Neural cell (in vitro differentiated cells): ENCODE data around the gene MAMLD1. TPM values are rescaled to one million over a fixed set of nuclear protein-coding genes. Genes with fewer than 3 reads are reported as not detected.

ENCODE experiments used
- H2AFZ ChIP-seq: fragments of 200-600, 300-800 bp; sonication (generic), shearing (Covaris generic); 2 replicates; pipeline ENCODE4 v1.6.0; 2014; ENCODE audit warnings: low read depth, mild to moderate bottlenecking, antibody characterized with exemption, low read length, moderate library complexity
- H3F3A ChIP-seq: fragments of 200-600 bp; shearing (Covaris generic); 2 replicates; pipeline ENCODE4 v1.6.1; 2016; ENCODE audit warnings: mild to moderate bottlenecking, moderate library complexity, mixed read lengths, antibody characterized with exemption, low read length; ENCODE audit not compliant: insufficient read depth, poor library complexity, severe bottlenecking
- H3K27ac ChIP-seq: fragments of 200-600, 300-800 bp; sonication (generic), shearing (Covaris generic); 2 replicates; pipeline ENCODE4 v1.5.1; 2014; ENCODE audit warnings: mild to moderate bottlenecking, low read length, moderate library complexity
- H3K27me3 ChIP-seq: fragments of 300-800, 200-600 bp; sonication (generic), shearing (Covaris generic); 2 replicates; pipeline ENCODE4 v1.6.0; 2014; ENCODE audit warnings: mild to moderate bottlenecking, low read depth, low read length, moderate library complexity; ENCODE audit not compliant: insufficient read depth
- H3K36me3 ChIP-seq: fragments of 300-800, 200-600 bp; sonication (generic), shearing (Covaris generic); 2 replicates; pipeline ENCODE4 v1.5.1; 2014; ENCODE audit warnings: mild to moderate bottlenecking, antibody characterized with exemption, low read length, moderate library complexity; ENCODE audit not compliant: insufficient read depth
- H3K4me2 ChIP-seq: fragments of 300-800, 200-600 bp; sonication (generic), shearing (Covaris generic); 2 replicates; pipeline ENCODE4 v1.6.0; 2014; ENCODE audit warnings: mild to moderate bottlenecking, low read length
- H3K4me3 ChIP-seq: fragments of 300-800, 200-600 bp; sonication (generic), shearing (Covaris generic); 2 replicates; pipeline ENCODE4 v1.5.1; 2014; ENCODE audit warnings: mild to moderate bottlenecking, low read length, moderate library complexity
- H3K79me2 ChIP-seq: fragments of 200-600 bp; shearing (Covaris generic); replicated peaks from 2 replicates; pipeline ENCODE4 v1.6.0; 2014; ENCODE audit warnings: mild to moderate bottlenecking, low read length, moderate library complexity; ENCODE audit not compliant: insufficient read depth
- H3K9ac ChIP-seq: fragments of 300-800, 200-600 bp; sonication (generic), shearing (Covaris generic); 2 replicates; pipeline ENCODE4 v1.6.1; 2016; ENCODE audit warnings: mild to moderate bottlenecking, low read length, mixed read lengths
- H3K9me2 ChIP-seq: fragments of 200-600 bp; shearing (Covaris generic); 2 replicates; pipeline ENCODE4 v1.6.1; 2016; ENCODE audit warnings: mild to moderate bottlenecking, low read length, mixed read lengths; ENCODE audit not compliant: insufficient read depth
- H3K9me3 ChIP-seq: fragments of 200-600, 300-800 bp; sonication (generic), shearing (Covaris generic); 2 replicates; pipeline ENCODE4 v1.6.1; 2016; ENCODE audit warnings: mild to moderate bottlenecking, mixed run types, low read length, moderate library complexity, mixed read lengths
- H4K20me1 ChIP-seq: fragments of 200-600 bp; shearing (Covaris generic); 2 replicates; pipeline ENCODE4 v1.6.1; 2016; ENCODE audit warnings: mild to moderate bottlenecking, mixed run types; ENCODE audit not compliant: insufficient read depth
- EP300 ChIP-seq: fragments of 450-650 bp; conservative IDR thresholded peaks from 2 replicates; pipeline ENCODE4 v1.6.1; 2014; ENCODE audit warnings: antibody characterized with exemption, mild to moderate bottlenecking, moderate library complexity; ENCODE audit not compliant: poor library complexity, severe bottlenecking
- EZH2 ChIP-seq: fragments of 200-600, 300-800 bp; shearing (Covaris generic), sonication (generic); IDR thresholded peaks from 2 replicates; pipeline ENCODE4 v1.6.1; 2014; ENCODE audit warnings: antibody characterized with exemption, low read length, borderline replicate concordance, mild to moderate bottlenecking; ENCODE audit not compliant: insufficient read depth, poor library complexity, severe bottlenecking
- MXI1 ChIP-seq: fragments of 450-650 bp; conservative IDR thresholded peaks from 2 replicates; pipeline ENCODE4 v1.6.1; 2014; ENCODE audit warnings: antibody characterized with exemption, mild to moderate bottlenecking; ENCODE audit not compliant: poor library complexity, severe bottlenecking
- POLR2AphosphoS5 ChIP-seq: IDR thresholded peaks from 2 replicates; pipeline ENCODE4 v1.6.1; 2012
- RAD21 ChIP-seq: fragments of 450-650 bp; conservative IDR thresholded peaks from 2 replicates; pipeline ENCODE4 v1.6.1; 2014; ENCODE audit warnings: antibody characterized with exemption, mild to moderate bottlenecking, moderate library complexity
- SMC3 ChIP-seq: fragments of 450-650 bp; conservative IDR thresholded peaks from 2 replicates; pipeline ENCODE4 v1.6.1; 2014; ENCODE audit warnings: antibody characterized with exemption, mild to moderate bottlenecking, moderate library complexity; ENCODE audit not compliant: poor library complexity
- TAF1 ChIP-seq: IDR thresholded peaks from 2 replicates; pipeline ENCODE4 v1.6.1; 2012; ENCODE audit warnings: low read depth
- polyA plus RNA-seq: library from polyadenylated mRNA; depleted of rRNA; stranded (reverse); fragments of >200 nt; gene quantifications from 2 replicates; pipeline ENCODE4 v1.2.3, GENCODE V29; 2014
- TF ChIP-seq, protein P1 (sequence below): IDR thresholded peaks from 2 replicates; pipeline ENCODE4 v1.6.1; 2012; ENCODE audit warnings: borderline replicate concordance
- TF ChIP-seq, protein P2 (sequence below): fragments of 450-650 bp; IDR thresholded peaks from 2 replicates; pipeline ENCODE4 v1.5.1; 2014; ENCODE audit warnings: antibody characterized with exemption, mild to moderate bottlenecking, moderate library complexity; ENCODE audit not compliant: poor library complexity, severe bottlenecking

The MAMLD1 gene
- polyA plus RNA-seq, 1 donor from 2014 or later: 1.4 TPM

DNA sequence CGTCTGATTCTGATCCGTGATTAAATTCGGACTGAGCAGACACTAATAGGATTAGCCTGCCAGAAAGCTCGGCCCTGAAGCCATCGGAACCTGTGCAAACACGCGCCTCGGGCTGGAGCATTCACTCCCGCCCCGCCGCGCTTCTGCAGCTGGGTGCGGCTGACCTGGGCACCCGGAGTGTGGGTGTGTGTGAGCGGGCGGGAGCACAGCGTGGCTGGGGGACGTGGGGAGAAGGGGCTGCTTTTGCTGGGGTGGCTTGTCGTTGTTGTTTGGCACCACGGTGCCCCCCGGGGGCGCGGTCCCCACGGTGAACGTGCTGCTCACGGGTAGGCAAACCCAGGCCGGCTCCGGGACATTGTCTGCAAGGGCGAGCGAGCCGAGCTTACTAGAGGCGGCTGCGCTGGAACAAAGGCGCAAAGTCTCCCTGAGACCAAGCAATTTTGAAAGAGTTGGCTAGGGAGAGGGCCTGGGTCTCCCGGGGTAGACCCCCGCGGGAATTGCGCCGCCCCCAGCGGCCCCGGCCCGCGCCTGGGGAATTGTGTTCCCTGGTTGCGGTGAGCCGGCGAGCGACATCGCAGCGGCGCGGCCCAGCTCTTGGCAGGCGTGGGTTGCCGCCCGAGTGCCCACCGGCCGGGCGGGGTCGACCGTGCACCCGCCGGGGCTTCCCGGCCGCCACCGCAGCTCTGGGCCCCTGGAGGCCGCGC lies 1.4 kb downstream of the MAMLD1 start:
- TF ChIP-seq MXI1 (no peak), RAD21 (no peak), POLR2AphosphoS5 (no peak), EZH2 (no peak), SMC3 (no peak), TAF1 (no peak), EP300 (no peak)
- TF ChIP-seq, protein P1, sequence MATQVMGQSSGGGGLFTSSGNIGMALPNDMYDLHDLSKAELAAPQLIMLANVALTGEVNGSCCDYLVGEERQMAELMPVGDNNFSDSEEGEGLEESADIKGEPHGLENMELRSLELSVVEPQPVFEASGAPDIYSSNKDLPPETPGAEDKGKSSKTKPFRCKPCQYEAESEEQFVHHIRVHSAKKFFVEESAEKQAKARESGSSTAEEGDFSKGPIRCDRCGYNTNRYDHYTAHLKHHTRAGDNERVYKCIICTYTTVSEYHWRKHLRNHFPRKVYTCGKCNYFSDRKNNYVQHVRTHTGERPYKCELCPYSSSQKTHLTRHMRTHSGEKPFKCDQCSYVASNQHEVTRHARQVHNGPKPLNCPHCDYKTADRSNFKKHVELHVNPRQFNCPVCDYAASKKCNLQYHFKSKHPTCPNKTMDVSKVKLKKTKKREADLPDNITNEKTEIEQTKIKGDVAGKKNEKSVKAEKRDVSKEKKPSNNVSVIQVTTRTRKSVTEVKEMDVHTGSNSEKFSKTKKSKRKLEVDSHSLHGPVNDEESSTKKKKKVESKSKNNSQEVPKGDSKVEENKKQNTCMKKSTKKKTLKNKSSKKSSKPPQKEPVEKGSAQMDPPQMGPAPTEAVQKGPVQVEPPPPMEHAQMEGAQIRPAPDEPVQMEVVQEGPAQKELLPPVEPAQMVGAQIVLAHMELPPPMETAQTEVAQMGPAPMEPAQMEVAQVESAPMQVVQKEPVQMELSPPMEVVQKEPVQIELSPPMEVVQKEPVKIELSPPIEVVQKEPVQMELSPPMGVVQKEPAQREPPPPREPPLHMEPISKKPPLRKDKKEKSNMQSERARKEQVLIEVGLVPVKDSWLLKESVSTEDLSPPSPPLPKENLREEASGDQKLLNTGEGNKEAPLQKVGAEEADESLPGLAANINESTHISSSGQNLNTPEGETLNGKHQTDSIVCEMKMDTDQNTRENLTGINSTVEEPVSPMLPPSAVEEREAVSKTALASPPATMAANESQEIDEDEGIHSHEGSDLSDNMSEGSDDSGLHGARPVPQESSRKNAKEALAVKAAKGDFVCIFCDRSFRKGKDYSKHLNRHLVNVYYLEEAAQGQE: no peak
- TF ChIP-seq, protein P2, sequence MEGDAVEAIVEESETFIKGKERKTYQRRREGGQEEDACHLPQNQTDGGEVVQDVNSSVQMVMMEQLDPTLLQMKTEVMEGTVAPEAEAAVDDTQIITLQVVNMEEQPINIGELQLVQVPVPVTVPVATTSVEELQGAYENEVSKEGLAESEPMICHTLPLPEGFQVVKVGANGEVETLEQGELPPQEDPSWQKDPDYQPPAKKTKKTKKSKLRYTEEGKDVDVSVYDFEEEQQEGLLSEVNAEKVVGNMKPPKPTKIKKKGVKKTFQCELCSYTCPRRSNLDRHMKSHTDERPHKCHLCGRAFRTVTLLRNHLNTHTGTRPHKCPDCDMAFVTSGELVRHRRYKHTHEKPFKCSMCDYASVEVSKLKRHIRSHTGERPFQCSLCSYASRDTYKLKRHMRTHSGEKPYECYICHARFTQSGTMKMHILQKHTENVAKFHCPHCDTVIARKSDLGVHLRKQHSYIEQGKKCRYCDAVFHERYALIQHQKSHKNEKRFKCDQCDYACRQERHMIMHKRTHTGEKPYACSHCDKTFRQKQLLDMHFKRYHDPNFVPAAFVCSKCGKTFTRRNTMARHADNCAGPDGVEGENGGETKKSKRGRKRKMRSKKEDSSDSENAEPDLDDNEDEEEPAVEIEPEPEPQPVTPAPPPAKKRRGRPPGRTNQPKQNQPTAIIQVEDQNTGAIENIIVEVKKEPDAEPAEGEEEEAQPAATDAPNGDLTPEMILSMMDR: no peak
- peak overlapping the region; percentile 74 for H3K4me3 ChIP-seq
- H2AFZ ChIP-seq: no peak overlapping the region
- no peaks in the 10 kb centered on the region for H3F3A ChIP-seq
- H3K9ac ChIP-seq: peak overlapping the region; percentile 56
- no peaks in the 10 kb centered on the region for H3K9me3 ChIP-seq
- H3K27me3 ChIP-seq: peaks cover 36% of the 10 kb centered on the region
- no peak overlapping the region for H3K27ac ChIP-seq
- no peaks in the 10 kb centered on the region for H3K36me3 ChIP-seq
- no peak overlapping the region for H3K4me2 ChIP-seq
- H3K9me2 ChIP-seq: no peaks in the 10 kb centered on the region
- H4K20me1 ChIP-seq: no peaks in the 10 kb centered on the region
- no peaks in the 10 kb centered on the region for H3K79me2 ChIP-seq

DNA sequence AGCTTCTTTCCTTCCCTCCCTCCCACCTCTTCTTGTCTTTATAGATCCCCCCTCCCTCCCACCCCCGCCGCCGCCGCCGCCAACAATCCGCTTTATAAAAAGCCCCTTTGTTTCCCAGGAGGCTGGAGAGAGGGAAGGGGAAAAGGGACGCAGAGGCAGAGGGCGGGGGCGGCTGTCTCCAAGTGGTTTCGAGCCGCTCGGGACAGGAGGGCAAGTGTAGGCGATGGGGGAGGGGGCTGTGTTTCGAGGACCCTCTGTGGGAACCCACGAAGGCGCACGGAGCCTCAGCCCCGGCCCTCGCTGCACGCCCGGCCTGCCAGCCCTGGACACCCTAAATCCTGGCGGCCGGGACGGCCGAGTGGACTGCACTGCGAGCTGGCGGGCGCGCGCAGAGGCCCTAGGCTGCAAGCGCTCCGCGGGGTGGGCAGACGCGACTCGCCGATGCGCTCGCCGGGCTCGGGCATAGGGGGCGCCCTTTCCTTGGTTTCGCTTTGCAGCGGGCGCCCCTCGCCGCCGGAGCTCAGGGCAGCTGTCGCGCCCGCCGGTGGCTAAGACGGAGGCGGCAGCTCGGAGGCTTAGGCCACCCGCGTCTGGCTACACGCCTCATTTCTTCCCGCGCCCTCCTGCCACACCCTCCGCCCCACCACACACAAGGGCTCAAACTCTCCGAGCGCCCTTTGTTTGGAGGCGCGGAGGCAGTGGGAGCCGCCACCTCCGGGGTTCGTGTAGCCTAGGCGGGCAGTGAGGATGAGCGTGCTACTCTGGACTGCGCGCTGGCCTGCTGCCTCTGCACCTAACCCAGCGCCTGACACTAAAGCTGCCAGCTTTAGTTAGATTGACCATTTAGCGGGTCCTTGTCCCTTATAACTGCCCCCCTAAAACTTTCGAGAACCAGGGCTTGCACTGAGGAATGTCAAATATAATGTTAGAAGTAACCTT lies 2.2 kb downstream of the MAMLD1 start:
- no peaks in the 10 kb centered on the region for H4K20me1 ChIP-seq
- no peak overlapping the region for H3K4me2 ChIP-seq
- no peaks in the 10 kb centered on the region for H3K79me2 ChIP-seq
- TF ChIP-seq EP300 (no peak), MXI1 (no peak), SMC3 (peak; percentile 53), EZH2 (no peak), POLR2AphosphoS5 (peak; percentile 24), TAF1 (no peak), RAD21 (peak; percentile 67)
- TF ChIP-seq, protein P2: peak; percentile 80
- TF ChIP-seq, protein P1: no peak
- no peak overlapping the region for H3K27ac ChIP-seq
- H3K36me3 ChIP-seq: no peaks in the 10 kb centered on the region
- H3K9me3 ChIP-seq: no peaks in the 10 kb centered on the region
- H2AFZ ChIP-seq: no peak overlapping the region
- H3K9me2 ChIP-seq: no peaks in the 10 kb centered on the region
- H3K4me3 ChIP-seq: peak overlapping the region; percentile 74
- no peaks in the 10 kb centered on the region for H3F3A ChIP-seq
- peak overlapping the region; percentile 54 for H3K9ac ChIP-seq
- H3K27me3 ChIP-seq: peaks cover 30% of the 10 kb centered on the region
